ENCODE results near the gene MRPL3. TPM values are rescaled to one million over a fixed set of nuclear protein-coding genes. Genes with fewer than 3 reads are reported as not detected.
A peak's percentile ranks its signal among the peaks of the same experiment; 100 is the strongest.

The MRPL3 gene
- total and polyA plus RNA-seq, 3 donors from 2014 or later: 66.3 to 104 (median 86.2) TPM

DNA sequence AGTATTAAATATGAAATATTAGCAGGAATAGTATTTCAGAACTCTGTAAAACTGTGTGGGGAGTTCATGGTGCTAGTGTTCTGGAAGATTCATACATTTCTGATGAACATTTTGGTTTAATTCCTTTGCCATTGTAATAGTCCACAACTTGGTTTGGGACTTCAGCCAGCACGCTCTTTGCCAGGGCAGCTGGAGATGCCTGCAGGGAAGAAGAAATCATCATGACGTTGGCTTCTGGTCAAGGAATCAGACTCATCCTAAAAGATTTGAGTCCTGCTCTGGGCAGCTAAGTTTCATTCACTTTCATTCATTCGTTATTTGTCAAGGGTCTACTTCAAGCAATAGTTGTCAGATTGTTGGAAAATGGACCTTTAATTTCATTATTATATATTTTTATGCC lies 32.4 kb upstream of the MRPL3 start:
- no peak for DNase-seq
- Histone ChIP-seq H3K27me3 (no peaks in the 10 kb centered on the region), H3K9me3 (no peaks in the 10 kb centered on the region), H3K4me3 (no peak overlapping the region), H3K36me3 (ENCODE audit: low read depth, missing control alignments) (no peaks in the 10 kb centered on the region), H3K27ac (no peak overlapping the region), H3K4me1 (no peaks in the 10 kb centered on the region)
- WGBS, 2 donors: 81 to 83% methylated on average over 3 of the region's 3 CpGs
- intact Hi-C loops (cut with DNase I; ENCODE audit: low total_unique reads): no loop called here
- TF ChIP-seq POLR2A (IDR thresholded peaks at IDR 0.05): no peak
- TF ChIP-seq, protein P1, sequence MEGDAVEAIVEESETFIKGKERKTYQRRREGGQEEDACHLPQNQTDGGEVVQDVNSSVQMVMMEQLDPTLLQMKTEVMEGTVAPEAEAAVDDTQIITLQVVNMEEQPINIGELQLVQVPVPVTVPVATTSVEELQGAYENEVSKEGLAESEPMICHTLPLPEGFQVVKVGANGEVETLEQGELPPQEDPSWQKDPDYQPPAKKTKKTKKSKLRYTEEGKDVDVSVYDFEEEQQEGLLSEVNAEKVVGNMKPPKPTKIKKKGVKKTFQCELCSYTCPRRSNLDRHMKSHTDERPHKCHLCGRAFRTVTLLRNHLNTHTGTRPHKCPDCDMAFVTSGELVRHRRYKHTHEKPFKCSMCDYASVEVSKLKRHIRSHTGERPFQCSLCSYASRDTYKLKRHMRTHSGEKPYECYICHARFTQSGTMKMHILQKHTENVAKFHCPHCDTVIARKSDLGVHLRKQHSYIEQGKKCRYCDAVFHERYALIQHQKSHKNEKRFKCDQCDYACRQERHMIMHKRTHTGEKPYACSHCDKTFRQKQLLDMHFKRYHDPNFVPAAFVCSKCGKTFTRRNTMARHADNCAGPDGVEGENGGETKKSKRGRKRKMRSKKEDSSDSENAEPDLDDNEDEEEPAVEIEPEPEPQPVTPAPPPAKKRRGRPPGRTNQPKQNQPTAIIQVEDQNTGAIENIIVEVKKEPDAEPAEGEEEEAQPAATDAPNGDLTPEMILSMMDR (IDR thresholded peaks at IDR 0.05): no peak

DNA sequence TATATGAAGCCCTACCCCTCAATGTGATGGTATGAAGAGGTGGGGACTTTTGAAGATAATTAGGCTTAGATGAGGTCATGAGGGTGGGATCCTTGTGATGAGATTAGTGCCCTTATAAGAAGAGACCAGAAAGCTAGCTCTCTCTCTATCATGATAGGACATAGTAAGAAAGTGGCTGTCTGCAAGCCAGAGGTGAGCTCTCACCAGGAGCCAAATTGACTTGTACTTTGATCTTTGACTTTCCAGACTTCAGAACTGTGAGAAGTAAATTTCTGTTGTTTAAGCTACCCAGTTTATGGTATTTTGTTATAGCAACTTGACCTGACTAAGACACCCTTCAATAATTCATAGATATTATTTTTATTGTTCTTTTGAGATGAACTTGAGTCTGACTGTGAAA lies 29.9 kb upstream of the MRPL3 start:
- Histone ChIP-seq H3K27ac (no peak overlapping the region), H3K9me3 (no peaks in the 10 kb centered on the region), H3K36me3 (ENCODE audit: low read depth, missing control alignments) (no peaks in the 10 kb centered on the region), H3K4me1 (no peaks in the 10 kb centered on the region), H3K4me3 (no peak overlapping the region), H3K27me3 (no peaks in the 10 kb centered on the region)
- TF ChIP-seq, protein P1 (IDR thresholded peaks at IDR 0.05): no peak
- TF ChIP-seq POLR2A (IDR thresholded peaks at IDR 0.05): no peak
- intact Hi-C loops (cut with DNase I; ENCODE audit: low total_unique reads): no loop called here
- no peak for DNase-seq

DNA sequence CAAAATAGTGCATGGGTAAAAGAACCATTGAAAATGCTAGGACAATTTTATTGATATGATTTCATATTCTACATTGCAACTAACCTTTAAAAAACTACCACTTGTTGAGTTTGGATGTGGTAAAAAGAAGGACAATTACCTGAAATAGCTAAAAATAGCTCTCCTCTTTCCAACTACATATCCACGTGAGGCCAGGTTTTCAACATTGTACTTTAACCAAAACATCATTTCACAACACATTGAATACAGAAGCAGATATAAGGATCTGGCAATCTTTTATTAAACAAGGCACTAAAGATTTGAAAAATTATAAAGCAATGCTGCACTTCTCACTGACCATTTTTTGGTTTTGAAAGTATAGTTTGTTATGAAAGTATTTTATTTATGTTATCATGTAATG lies 28.1 kb upstream of the MRPL3 start:
- no peaks in the 10 kb centered on the region for H3K4me1 ChIP-seq
- no peaks in the 10 kb centered on the region for H3K36me3 ChIP-seq (ENCODE audit: low read depth, missing control alignments)
- intact Hi-C loops (cut with DNase I; ENCODE audit: low total_unique reads): no loop called here
- H3K27me3 ChIP-seq: no peaks in the 10 kb centered on the region
- H3K4me3 ChIP-seq: no peak overlapping the region
- TF ChIP-seq, protein P1 (IDR thresholded peaks at IDR 0.05): no peak
- no peaks in the 10 kb centered on the region for H3K9me3 ChIP-seq
- WGBS, 2 donors: 79 to 80% methylated on average over 1 of the region's 1 CpG
- DNase-seq: no peak
- no peak overlapping the region for H3K27ac ChIP-seq

DNA sequence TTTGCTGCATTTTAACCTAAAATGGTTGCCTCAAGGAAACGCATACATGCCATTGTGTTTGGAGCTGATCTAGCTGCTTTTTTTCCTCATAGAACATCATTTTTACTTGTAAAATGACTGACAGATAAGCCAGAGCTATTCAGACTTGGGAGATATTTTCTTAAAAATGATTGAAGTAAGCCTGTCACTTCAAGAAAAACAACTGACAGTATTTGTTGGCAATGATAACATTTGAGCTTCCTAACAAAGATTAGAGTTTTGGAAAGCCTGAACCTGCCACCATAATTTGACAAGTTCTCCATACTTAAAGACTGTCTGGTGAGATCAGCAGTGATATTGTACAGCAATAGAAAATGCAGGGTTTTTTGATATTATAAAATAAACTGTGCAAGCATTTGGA lies 27.6 kb upstream of the MRPL3 start:
- H3K27me3 ChIP-seq: no peaks in the 10 kb centered on the region
- no peaks in the 10 kb centered on the region for H3K4me1 ChIP-seq
- H3K36me3 ChIP-seq (ENCODE audit: low read depth, missing control alignments): no peaks in the 10 kb centered on the region
- H3K4me3 ChIP-seq: no peak overlapping the region
- no peak for DNase-seq
- 91 to 96% methylated on average over 1 of the region's 1 CpG for WGBS, 2 donors
- no peaks in the 10 kb centered on the region for H3K9me3 ChIP-seq
- TF ChIP-seq, protein P1 (IDR thresholded peaks at IDR 0.05): no peak
- no peak for TF ChIP-seq POLR2A (IDR thresholded peaks at IDR 0.05)
- intact Hi-C loops (cut with DNase I; ENCODE audit: low total_unique reads): no loop called here
- H3K27ac ChIP-seq: no peak overlapping the region

DNA sequence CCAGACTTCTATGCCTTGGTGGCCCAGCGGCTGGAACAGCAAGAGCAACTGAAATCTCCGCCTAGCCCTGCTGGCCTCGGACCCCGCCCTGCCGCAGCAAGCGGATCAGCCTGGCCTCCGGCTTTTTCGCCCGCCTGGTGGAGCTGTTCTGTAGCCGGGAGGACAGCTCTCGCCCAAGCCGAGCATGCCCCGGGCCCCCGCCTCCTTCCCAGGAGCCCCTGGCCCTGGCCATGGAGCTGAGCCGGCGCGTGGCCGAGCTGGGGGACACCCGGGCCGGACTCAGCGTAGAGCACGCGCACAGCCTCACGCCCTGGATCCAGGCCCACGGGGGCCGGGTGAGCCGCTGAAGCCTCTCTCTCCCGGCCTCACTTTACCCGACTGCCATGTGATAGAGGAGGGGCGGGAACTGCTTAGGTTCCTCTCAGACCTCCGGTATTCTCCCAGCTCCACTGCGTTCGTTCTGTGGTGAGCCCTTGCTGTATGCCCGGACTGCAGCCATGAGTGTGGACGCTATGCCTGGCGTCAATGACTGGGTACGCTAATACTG lies 24.1 kb upstream of the MRPL3 start:
- DNase-seq: peak; percentile 85
- no peaks in the 10 kb centered on the region for H3K9me3 ChIP-seq
- 8 to 20% methylated on average over 10 to 27 of the region's 37 CpGs for WGBS, 2 donors
- H3K27ac ChIP-seq: peak overlapping the region in 1 of 2 donors; percentile 2
- H3K27me3 ChIP-seq: no peaks in the 10 kb centered on the region
- peak overlapping the region; percentile 56 to 60 for H3K4me3 ChIP-seq
- TF ChIP-seq POLR2A (IDR thresholded peaks at IDR 0.05): no peak
- TF ChIP-seq, protein P1 (IDR thresholded peaks at IDR 0.05): peak in 2 of 3 experiments; percentile 14 to 30
- no peaks in the 10 kb centered on the region for H3K36me3 ChIP-seq (ENCODE audit: low read depth, missing control alignments)
- H3K4me1 ChIP-seq: no peaks in the 10 kb centered on the region
- intact Hi-C loops (cut with DNase I; ENCODE audit: low total_unique reads): no loop called here
